NCI-H69 (cell line): Measurements from ENCODE around the gene FCHSD2.
"Not testable (repeated sequence)": the region's sequence is repeated elsewhere in the genome, so short reads cannot be mapped to it uniquely, and the experiment has no call there.

Source experiments
- DNase-seq: peaks from one replicate; lab custom pipeline; 2025; lab: John Stamatoyannopoulos, UW

Gene FCHSD2

GRCh38 chr11:73061434-73061833 is 80.7 kb downstream of the FCHSD2 start:
- DNase-seq = not testable (repeated sequence)

GRCh38 chr11:73059915-73060314 is 82.2 kb downstream of the FCHSD2 start:
- DNase-seq = no peak

DNA sequence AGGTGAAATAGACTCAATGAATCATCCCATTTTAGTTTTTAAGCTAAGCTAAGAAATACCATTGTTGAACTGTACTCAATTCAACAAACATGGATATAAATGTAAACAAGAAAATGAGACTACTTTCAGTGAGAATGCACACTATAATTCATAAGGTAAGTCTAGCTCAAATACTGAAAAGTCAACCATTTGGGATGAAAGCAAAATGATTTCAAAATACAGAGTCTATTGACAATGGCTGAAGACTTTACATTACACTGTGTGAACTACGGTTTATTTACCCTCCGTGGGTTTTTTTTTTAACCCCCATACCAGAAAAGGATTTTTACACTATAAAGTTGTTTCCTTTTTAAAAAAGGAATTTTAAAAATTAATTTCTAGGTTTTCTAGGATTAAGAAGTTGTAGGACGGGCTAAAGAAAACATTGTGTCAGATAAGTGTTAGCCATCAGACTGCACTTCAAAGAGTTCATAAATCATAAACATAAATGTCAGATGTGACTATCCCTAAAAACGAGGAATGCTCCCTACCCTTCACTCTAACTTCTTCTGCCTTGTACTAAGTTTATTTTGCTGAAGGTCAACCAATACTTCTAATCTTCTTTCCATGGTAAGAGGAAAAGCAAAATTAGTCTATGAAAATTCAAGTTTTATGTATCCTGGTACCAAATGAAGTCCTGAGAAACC is 83.0 kb downstream of the FCHSD2 start:
- DNase-seq = no peak

DNA sequence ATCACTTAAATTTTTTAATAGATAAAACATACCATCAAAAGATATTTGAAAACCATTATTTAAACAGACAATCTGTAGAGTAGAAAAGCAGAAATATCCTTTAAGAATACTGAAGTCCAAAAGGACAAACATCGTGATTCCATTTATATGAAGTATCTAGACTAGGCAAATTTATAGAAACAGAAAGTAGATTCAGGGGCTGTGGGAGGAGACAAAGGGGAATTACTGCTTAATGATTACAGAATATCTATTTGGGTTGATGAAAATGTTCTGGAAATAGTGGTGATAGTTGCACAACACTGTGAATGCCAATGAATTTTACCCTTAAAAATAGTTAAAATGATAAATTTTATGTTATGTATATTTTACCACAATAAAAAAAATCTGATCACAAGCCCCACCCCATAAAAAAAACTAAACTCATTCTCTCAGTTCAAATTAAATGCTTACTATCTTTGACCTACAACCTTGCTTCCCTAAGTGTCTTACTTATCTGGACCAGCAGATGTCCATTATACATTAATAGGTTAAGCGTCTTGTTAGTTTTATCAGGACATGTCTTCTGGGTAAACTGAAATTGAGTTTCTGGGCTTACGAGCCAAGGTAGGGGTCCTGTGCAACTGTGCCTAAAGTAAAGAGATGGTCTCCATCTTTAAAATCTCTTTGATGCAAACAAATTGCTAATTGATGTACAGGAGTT is 86.3 kb downstream of the FCHSD2 start:
- no peak for DNase-seq

DNA sequence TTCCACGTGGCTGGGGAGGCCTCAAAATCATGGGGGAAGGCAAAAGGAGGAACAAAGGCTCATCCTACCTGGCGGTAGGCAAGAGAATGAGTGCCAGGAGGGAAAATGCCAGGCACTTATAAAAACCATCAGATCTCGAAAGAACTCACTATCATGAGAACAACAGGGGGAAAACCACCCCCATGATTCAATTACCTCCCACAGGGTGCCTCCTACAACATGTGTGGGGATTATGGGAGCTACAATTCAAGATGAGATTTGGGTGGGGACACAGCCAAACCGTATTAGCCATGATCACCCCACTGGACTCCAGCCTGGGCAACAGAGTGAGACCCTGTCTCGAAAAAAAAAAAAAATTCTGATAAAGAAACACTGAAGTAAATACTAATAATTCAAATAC is 87.1 kb downstream of the FCHSD2 start:
- DNase-seq = no peak

GRCh38 chr11:73053964-73054363 is 88.2 kb downstream of the FCHSD2 start:
- no peak for DNase-seq

DNA sequence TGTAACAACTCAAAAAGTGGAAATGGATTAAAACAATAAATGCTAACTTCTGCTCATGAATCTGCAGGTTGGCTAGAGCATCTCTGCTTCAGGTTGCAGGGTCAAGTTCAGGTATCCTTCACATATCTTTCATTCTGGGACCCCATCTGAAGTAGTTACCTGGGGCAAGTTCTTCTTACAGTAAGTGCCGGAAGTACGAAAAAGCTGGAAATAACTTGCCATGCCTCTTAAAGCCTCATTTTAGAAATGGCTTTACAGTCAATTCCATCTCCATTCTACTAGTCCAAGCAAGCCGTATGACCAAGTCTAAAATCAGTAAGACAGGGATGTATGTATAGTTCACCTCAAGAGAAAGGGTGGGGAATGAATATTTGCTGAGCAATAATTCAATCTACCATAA is 93.7 kb downstream of the FCHSD2 start:
- DNase-seq = peak; percentile 41

DNA sequence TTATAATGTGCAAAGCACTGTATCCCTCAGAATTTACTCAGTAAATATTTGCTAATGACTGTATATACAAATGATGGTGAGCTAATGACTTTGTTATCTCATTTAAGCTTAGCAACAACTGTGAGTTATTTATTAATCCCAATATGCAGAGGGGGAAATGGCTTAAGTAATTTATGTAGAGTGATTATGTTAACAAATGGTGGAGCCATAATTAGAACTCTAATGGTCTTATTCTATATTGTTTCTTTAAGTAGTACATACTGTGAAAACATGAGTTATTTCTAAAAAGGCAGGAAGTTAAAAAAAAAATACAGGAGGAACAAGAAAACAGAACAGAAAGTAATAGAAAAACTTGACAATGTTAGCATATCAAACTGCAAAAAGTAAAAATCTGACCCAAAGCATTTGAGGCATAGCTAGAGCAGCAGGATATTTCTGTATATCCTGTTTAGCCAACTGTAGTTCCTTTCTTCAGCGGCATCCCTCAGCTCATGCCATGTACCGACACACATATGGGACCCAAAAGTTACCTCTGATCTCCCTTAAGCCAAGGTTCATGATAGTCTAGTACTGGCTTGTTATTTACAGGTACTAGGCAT is 94.2 kb downstream of the FCHSD2 start:
- peak; percentile 93 for DNase-seq

DNA sequence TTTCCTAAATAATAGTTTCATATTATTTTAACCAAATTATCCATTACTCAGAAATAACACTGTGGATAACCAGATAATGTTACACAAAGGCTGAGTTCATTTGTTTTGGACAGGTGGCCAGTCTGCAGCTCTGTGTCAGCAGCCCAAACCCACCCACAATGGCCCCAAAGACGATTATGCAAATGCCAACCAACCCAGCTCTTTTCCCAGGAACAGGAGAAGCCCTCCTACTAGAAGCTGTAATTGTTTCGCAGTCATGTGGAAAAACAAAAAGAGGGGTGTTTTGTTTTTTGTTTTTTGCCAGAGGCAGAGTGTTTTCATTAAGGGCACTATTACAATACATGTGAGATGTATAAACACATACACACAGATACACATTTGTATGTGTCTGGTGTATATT is 102.1 kb downstream of the FCHSD2 start:
- no peak for DNase-seq

DNA sequence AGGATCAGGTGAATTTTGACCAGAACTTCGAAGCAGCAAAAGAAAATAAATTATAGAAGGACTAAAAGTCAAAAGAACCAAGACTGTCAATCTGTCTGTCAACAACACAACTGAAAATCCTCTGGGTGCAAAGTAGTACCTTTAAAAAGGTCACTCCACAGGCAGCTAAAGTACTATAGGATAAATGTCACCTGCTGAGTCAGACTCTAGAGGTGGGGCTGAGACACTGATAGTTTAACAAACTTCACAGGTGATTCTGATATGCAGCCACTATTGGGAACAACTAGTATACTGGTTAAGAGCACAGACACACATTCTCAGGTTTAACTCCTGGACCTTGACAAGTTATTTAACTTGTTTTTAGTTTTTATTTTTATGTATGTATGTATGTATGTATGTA is 107.3 kb downstream of the FCHSD2 start:
- DNase-seq = no peak

DNA sequence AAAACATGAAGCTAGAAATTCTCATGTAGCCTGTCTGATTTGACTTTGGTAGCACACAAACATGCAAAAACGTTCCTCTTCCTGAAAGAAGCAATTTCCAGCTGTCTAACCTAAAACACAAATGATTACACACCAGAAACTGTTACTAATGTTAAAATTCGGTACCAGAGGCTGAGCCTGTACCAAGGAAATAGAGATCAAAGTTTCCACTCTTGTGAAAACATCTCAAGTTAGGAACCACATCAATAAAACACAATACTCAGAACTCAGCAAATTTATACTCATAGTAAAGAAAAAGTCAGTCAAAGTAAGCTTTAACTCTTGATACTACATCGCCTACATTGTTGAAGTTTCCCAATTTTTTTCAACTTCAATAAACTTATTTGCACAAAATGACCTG is 107.8 kb downstream of the FCHSD2 start:
- DNase-seq = no peak

DNA sequence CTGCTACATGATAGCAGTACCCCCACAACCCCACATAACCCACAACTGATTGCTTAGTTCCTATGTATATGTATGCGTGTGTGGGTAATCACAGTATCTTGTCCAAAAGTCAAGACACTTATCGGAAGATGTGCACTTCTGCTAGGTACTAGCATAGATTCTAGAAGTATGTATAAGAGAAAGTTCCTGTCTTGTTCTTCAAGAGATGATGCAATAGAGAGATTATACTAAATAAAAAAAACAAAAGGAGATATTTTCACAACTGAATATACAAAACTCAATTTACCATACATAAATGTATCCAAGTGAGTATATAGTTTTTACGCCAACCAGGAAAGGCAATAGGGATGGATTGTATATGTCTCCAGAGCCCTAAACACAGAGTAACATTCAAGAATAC is 112.0 kb downstream of the FCHSD2 start:
- DNase-seq = no peak

- DNase-seq = peak; percentile 33
Measured at GRCh38 chr11:73029403-73029802, 112.7 kb downstream of the FCHSD2 start.

GRCh38 chr11:73028611-73029010 is 113.5 kb downstream of the FCHSD2 start:
- DNase-seq = no peak

DNA sequence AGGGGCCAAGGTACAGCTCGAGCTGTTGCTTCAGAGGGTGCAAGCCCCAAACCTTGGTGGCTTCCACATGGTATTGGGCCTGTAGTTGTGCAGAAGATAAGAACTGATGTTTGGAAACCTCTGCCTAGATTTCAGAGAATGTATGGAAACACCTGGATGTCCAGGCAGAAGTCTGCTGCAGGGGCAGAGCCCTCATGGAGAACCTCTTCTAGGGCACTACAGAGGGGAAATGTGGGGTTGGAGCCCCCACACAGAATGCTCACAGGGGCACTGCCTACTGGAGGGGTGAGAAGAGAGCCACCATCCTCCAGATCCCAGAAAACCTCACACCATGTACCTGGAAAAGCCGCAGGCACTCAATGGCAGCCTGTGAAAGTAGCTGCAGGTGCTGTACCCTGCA is 114.3 kb downstream of the FCHSD2 start:
- not testable (repeated sequence) for DNase-seq

DNA sequence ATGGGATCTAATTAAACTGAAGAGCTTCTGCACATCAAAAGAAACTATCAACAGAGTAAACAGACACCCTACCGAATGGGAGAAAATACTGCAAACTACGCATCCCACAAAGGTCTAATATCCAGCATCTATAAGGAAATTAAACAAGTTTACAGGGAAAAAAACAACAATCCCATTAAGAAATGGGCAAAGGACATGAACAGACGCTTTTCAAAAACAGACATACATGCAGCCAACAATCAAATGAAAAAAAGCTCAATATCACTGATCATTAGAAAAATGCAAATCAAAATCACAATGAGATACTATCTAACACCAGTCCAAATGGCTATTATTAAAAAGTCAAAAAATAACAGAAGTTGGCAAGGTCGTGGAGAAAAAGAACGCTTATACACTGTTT is 117.5 kb downstream of the FCHSD2 start:
- DNase-seq = no peak

DNA sequence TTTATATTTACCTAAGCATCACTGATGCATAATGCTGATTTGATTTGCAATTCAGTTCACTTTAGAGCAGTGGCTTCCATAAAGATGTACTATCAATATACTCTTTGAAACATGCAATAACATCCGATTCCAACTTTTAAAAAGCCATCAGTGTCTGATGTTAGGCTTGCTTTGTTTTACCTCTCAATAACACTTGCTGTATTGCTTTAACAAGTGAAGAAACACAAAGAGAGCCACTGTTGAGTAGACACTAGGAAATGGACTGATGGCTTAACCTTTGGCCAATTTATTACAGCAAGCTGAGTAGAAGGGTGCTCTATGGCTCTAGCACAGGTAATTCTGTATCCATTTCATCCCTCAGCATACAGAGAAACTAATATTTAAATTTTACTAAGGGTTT is 122.1 kb downstream of the FCHSD2 start:
- DNase-seq = no peak

GRCh38 chr11:73019449-73019848 is 122.7 kb downstream of the FCHSD2 start:
- DNase-seq = no peak

GRCh38 chr11:73018856-73019255 is 123.3 kb downstream of the FCHSD2 start:
- DNase-seq = no peak

- no peak for DNase-seq
Measured at GRCh38 chr11:73017024-73017751, 124.9 kb downstream of the FCHSD2 start.

DNA sequence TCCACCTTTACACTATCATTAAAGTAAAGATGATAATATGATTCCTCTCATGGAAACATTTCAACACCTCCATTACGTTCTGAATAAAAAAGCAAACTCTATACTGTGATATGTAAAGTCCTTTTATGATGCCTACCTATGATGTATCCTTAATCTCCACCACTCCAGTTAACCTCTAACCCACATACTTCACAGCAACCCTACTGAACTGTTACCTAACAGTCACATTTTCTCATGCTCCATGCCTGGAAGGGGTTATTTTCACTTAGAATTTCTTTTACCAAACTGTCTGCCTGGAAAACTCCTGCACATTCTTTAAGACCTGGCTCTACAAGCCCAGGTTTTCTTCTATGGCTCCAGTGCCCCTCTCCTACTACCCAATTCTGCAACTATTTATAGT is 129.1 kb downstream of the FCHSD2 start:
- no peak for DNase-seq

DNA sequence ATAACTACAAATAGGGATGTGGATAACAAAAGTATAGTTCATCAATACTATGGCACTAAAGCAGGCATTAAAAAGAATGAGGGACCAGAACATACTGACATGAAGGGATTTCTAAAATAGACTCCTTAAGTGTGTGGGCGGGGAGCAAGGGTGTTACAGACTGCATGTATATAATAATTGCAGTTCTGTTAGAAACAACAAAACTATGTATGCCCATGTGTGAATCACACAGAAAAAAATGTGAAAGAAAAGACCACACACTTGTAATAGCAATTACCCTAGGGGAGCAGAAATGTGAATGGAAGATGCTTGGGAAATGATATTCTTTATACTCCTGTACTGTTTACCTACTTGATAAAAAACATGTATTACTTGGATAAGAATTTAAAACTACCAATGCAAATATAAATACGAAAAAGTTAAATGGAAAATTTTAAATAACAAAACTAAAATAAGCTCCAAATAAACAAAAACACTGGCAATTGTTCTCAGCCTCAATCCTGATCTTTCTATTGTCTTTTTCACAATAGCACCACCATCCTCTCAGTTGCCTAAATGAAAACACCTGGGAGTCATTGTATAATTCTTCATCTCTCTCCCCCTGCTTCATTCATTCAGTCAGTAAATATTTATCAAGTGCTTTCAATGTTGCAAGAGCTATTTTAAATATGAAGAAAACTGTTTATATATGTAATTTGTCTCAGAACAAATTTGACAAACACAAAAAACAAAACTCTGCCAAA is 129.8 kb downstream of the FCHSD2 start:
- peak; percentile 46 for DNase-seq
